ENCODE data around the gene WDR89.
A peak's percentile ranks its signal among the peaks of the same experiment; 100 is the strongest.
"Not testable (repeated sequence)": the region's sequence is repeated elsewhere in the genome, so short reads cannot be mapped to it uniquely, and the experiment has no call there.

The WDR89 gene

GRCh38 chr14:63604626-63605025 lies 37.0 kb downstream of the WDR89 start:
- H3K27ac Mint-ChIP-seq: no peak overlapping the region
- H3K36me3 Mint-ChIP-seq (ENCODE audit: insufficient read depth): peaks cover 8% of the 10 kb centered on the region
- peaks cover 2 to 10% of the 10 kb centered on the region in 2 donors for H3K4me1 Mint-ChIP-seq (ENCODE audit: low read depth in 2 of 2)
- ATAC-seq (replicated peaks) (no peak), DNase-seq (no peak)
- H3K9me3 Mint-ChIP-seq: no peaks in the 10 kb centered on the region
- no peaks in the 10 kb centered on the region for H3K27me3 Mint-ChIP-seq
- H3K4me3 Mint-ChIP-seq: no peak overlapping the region

- Mint-ChIP-seq H3K36me3 (ENCODE audit: insufficient read depth) (peaks cover 13% of the 10 kb centered on the region), H3K27ac (peak overlapping the region in 1 of 2 donors; percentile 68), H3K27me3 (no peaks in the 10 kb centered on the region), H3K9me3 (no peaks in the 10 kb centered on the region), H3K4me1 (ENCODE audit: low read depth in 2 of 2) (peaks cover 2 to 10% of the 10 kb centered on the region in 2 donors), H3K4me3 (no peak overlapping the region)
- ATAC-seq (replicated peaks) (no peak), DNase-seq (no peak)
Measured at GRCh38 chr14:63603749-63604277, 37.9 kb downstream of the WDR89 start.

GRCh38 chr14:63598807-63599206 lies 42.9 kb downstream of the WDR89 start:
- Mint-ChIP-seq H3K4me1 (ENCODE audit: low read depth in 2 of 2) (peaks cover 2 to 3% of the 10 kb centered on the region in 2 donors), H3K9me3 (peaks cover 0 to 4% of the 10 kb centered on the region in 2 donors), H3K36me3 (ENCODE audit: insufficient read depth) (peaks cover 20% of the 10 kb centered on the region), H3K27me3 (no peaks in the 10 kb centered on the region), H3K4me3 (no peak overlapping the region), H3K27ac (no peak overlapping the region)
- DNase-seq: no peak
- no peak for ATAC-seq (replicated peaks)

GRCh38 chr14:63596998-63597658 lies 44.5 kb downstream of the WDR89 start:
- H3K36me3 Mint-ChIP-seq (ENCODE audit: insufficient read depth): peaks cover 16% of the 10 kb centered on the region
- peaks cover 0 to 3% of the 10 kb centered on the region in 2 donors for H3K4me1 Mint-ChIP-seq (ENCODE audit: low read depth in 2 of 2)
- DNase-seq: no peak
- ATAC-seq (replicated peaks): no peak
- H3K4me3 Mint-ChIP-seq: no peak overlapping the region
- no peaks in the 10 kb centered on the region for H3K27me3 Mint-ChIP-seq
- peaks cover 0 to 4% of the 10 kb centered on the region in 2 donors for H3K9me3 Mint-ChIP-seq
- H3K27ac Mint-ChIP-seq: no peak overlapping the region

GRCh38 chr14:63594455-63595372 lies 47.0 kb downstream of the WDR89 start:
- H3K36me3 Mint-ChIP-seq (ENCODE audit: insufficient read depth): peaks cover 12% of the 10 kb centered on the region
- peaks cover 0 to 4% of the 10 kb centered on the region in 2 donors for H3K9me3 Mint-ChIP-seq
- ATAC-seq (replicated peaks) (no peak), DNase-seq (no peak)
- peaks cover 0 to 3% of the 10 kb centered on the region in 2 donors for H3K4me1 Mint-ChIP-seq (ENCODE audit: low read depth in 2 of 2)
- no peak overlapping the region for H3K27ac Mint-ChIP-seq
- no peaks in the 10 kb centered on the region for H3K27me3 Mint-ChIP-seq
- no peak overlapping the region for H3K4me3 Mint-ChIP-seq

GRCh38 chr14:63583046-63583445 lies 58.6 kb downstream of the WDR89 start:
- H3K4me1 Mint-ChIP-seq (ENCODE audit: low read depth in 2 of 2); H3K27ac Mint-ChIP-seq; DNase-seq; H3K4me3 Mint-ChIP-seq; H3K9me3 Mint-ChIP-seq; ATAC-seq (replicated peaks); H3K36me3 Mint-ChIP-seq (ENCODE audit: insufficient read depth): not testable (repeated sequence)
- H3K27me3 Mint-ChIP-seq: peaks cover 0 to 19% of the 10 kb centered on the region in 2 donors

GRCh38 chr14:63581491-63581890 lies 60.2 kb downstream of the WDR89 start:
- no peaks in the 10 kb centered on the region for H3K4me1 Mint-ChIP-seq (ENCODE audit: low read depth in 2 of 2)
- H3K27me3 Mint-ChIP-seq: peaks cover 0 to 19% of the 10 kb centered on the region in 2 donors
- no peaks in the 10 kb centered on the region for H3K36me3 Mint-ChIP-seq (ENCODE audit: insufficient read depth)
- ATAC-seq (replicated peaks): no peak
- H3K27ac Mint-ChIP-seq: no peak overlapping the region
- no peak for DNase-seq
- no peaks in the 10 kb centered on the region for H3K9me3 Mint-ChIP-seq
- H3K4me3 Mint-ChIP-seq: no peak overlapping the region

GRCh38 chr14:63578300-63578699 lies 63.4 kb downstream of the WDR89 start:
- peaks cover 0 to 27% of the 10 kb centered on the region in 2 donors for H3K27me3 Mint-ChIP-seq
- H3K4me1 Mint-ChIP-seq (ENCODE audit: low read depth in 2 of 2): no peaks in the 10 kb centered on the region
- no peaks in the 10 kb centered on the region for H3K9me3 Mint-ChIP-seq
- no peak overlapping the region for H3K27ac Mint-ChIP-seq
- H3K36me3 Mint-ChIP-seq (ENCODE audit: insufficient read depth): no peaks in the 10 kb centered on the region
- H3K4me3 Mint-ChIP-seq: no peak overlapping the region
- no peak for DNase-seq
- ATAC-seq (replicated peaks): no peak

GRCh38 chr14:63573581-63573980 lies 68.1 kb downstream of the WDR89 start:
- peak overlapping the region in 1 of 2 donors; percentile 44 for H3K27ac Mint-ChIP-seq
- H3K36me3 Mint-ChIP-seq (ENCODE audit: insufficient read depth): no peaks in the 10 kb centered on the region
- no peaks in the 10 kb centered on the region for H3K4me1 Mint-ChIP-seq (ENCODE audit: low read depth in 2 of 2)
- H3K4me3 Mint-ChIP-seq: no peak overlapping the region
- peaks cover 0 to 9% of the 10 kb centered on the region in 2 donors for H3K27me3 Mint-ChIP-seq
- ATAC-seq (replicated peaks): no peak
- no peak for DNase-seq
- no peaks in the 10 kb centered on the region for H3K9me3 Mint-ChIP-seq

DNA sequence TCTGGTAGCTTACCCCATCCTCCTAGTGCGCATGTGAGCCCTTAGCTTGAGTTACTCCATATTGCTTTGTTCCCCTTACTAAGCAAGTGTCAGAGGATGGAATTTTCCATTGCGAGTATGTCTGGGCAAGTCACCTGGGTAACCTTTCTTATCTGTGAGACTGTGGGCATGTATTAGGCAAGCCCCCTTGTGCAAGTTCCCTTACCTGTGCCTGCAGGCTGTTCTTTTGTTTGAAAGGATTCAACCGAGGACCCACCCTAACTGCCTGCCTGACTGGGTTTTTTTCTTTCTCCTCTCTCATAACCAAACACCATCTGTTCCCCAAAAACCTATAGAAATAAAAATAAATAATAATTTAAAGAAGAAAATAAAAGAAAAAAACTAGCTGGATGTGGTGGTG lies 76.2 kb downstream of the WDR89 start:
- H3K4me1 Mint-ChIP-seq (ENCODE audit: low read depth in 2 of 2): no peaks in the 10 kb centered on the region
- DNase-seq (no peak), ATAC-seq (replicated peaks) (no peak)
- no peak overlapping the region for H3K27ac Mint-ChIP-seq
- H3K27me3 Mint-ChIP-seq: peaks cover 14 to 24% of the 10 kb centered on the region in 2 donors
- no peak overlapping the region for H3K4me3 Mint-ChIP-seq
- H3K9me3 Mint-ChIP-seq: no peaks in the 10 kb centered on the region
- H3K36me3 Mint-ChIP-seq (ENCODE audit: insufficient read depth): no peaks in the 10 kb centered on the region

DNA sequence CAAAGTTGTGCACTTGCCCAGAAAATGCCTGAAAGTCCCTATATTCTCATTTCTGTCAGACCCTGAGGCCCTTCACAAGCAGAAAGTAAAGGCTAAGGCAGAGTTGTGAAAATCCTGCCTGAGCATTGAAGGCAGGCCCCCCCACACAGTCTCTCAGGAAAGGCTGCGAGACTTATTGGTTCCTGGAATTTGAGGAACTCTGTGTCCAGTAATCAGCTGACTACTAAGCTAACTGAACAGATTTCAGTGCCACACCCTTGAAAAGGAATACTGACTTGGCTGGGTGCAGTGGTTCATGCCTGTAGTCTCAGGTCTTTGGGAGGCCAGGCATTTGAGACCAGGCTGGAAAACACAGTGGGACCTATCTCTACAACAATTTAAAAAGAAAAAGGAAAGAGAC lies 77.4 kb downstream of the WDR89 start:
- ATAC-seq (replicated peaks) (no peak), DNase-seq (no peak)
- peaks cover 14 to 24% of the 10 kb centered on the region in 2 donors for H3K27me3 Mint-ChIP-seq
- no peaks in the 10 kb centered on the region for H3K36me3 Mint-ChIP-seq (ENCODE audit: insufficient read depth)
- no peaks in the 10 kb centered on the region for H3K9me3 Mint-ChIP-seq
- H3K27ac Mint-ChIP-seq: no peak overlapping the region
- H3K4me1 Mint-ChIP-seq (ENCODE audit: low read depth in 2 of 2): no peaks in the 10 kb centered on the region
- no peak overlapping the region for H3K4me3 Mint-ChIP-seq

DNA sequence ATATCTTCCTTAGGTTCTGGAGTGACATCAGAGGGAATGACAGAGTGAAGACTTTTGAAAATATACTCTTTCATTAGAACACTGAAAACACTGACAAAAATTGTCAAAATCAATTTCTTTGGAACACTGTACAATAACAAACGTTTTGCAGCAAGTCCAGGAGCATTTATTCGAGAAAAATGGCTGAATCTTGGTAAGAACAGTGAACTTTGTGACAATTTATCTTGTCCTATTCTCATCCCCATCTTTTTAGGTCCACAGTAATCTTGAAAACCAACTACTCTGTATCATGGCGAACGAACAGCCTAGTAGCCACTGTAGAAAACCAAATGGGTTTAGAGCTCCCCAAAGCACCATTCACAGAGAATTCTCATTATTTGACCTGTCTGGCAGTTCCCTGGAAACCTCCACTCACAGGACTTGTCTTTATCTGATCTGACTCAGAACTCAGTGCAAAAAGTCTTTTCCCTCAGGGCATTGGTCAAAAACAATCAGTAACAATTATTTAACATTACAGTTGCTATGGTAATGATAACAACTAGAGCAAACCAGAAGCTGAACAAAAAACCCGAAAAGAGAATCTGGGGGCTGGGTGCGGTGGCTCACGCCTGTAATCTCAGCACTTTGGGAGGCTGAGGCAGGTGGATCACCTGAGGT lies 78.2 kb downstream of the WDR89 start:
- H3K4me1 Mint-ChIP-seq (ENCODE audit: low read depth in 2 of 2): no peaks in the 10 kb centered on the region
- no peak overlapping the region for H3K27ac Mint-ChIP-seq
- H3K27me3 Mint-ChIP-seq: peaks cover 14 to 24% of the 10 kb centered on the region in 2 donors
- ATAC-seq (replicated peaks) (no peak), DNase-seq (no peak)
- H3K36me3 Mint-ChIP-seq (ENCODE audit: insufficient read depth): no peaks in the 10 kb centered on the region
- no peak overlapping the region for H3K4me3 Mint-ChIP-seq
- no peaks in the 10 kb centered on the region for H3K9me3 Mint-ChIP-seq

- H3K4me3 Mint-ChIP-seq: no peak overlapping the region
- H3K9me3 Mint-ChIP-seq: no peaks in the 10 kb centered on the region
- no peak overlapping the region for H3K27ac Mint-ChIP-seq
- DNase-seq (no peak), ATAC-seq (replicated peaks) (no peak)
- H3K36me3 Mint-ChIP-seq (ENCODE audit: insufficient read depth): no peaks in the 10 kb centered on the region
- no peaks in the 10 kb centered on the region for H3K4me1 Mint-ChIP-seq (ENCODE audit: low read depth in 2 of 2)
- H3K27me3 Mint-ChIP-seq: peaks cover 14 to 26% of the 10 kb centered on the region in 2 donors
Measured at GRCh38 chr14:63562405-63562804, 79.3 kb downstream of the WDR89 start.
